ENCODE results near the gene MED27. TPM values are rescaled to one million over a fixed set of nuclear protein-coding genes. Genes with fewer than 3 reads are reported as not detected.
A peak's percentile ranks its signal among the peaks of the same experiment; 100 is the strongest.

The MED27 gene
- total RNA-seq, 1 donor from 2014 or later, result 21.3 TPM

DNA sequence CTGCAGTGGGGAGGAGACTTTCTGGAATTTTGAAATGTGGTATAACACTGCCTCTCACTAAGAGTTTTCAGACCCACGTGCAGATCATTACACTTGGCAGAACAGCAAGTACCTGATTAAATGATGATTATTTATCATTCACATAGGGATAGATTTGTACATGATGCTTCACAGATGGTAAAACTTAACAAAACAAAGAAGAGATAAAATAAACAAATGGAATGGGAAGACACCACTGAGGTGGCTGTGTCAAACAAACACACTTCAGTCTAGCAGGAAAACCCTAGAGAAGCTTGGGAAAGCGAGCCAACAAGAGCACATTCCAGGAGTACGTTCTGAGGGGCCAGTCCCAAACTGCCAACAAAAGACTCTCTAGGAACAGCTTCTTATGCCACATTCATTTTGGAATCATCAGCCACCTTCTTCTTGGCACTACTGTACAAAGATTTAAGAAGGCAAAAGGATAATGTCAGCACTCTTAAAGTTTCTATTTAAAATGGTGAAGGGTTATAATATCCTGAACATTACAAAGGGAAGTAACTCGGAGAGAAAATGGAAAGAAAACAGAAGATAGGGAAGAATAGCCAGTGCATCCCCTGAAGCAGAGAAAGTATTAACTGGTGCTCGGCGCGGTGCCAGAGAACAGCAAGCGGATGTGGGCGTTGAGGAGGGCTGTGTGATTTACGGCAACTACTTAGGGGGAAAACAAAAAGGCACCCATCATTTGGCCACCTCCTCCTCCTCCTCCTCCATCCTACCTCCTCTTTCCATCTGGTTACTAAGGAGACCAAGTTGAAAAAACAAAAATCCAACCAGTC is 1.6 kb downstream of the MED27 start:
- no peak for DNase-seq (ENCODE audit: low read depth)
- peak overlapping the region; percentile 73 for H3K4me3 ChIP-seq (ENCODE audit: low read depth, low read length)
- TF ChIP-seq, protein P1, sequence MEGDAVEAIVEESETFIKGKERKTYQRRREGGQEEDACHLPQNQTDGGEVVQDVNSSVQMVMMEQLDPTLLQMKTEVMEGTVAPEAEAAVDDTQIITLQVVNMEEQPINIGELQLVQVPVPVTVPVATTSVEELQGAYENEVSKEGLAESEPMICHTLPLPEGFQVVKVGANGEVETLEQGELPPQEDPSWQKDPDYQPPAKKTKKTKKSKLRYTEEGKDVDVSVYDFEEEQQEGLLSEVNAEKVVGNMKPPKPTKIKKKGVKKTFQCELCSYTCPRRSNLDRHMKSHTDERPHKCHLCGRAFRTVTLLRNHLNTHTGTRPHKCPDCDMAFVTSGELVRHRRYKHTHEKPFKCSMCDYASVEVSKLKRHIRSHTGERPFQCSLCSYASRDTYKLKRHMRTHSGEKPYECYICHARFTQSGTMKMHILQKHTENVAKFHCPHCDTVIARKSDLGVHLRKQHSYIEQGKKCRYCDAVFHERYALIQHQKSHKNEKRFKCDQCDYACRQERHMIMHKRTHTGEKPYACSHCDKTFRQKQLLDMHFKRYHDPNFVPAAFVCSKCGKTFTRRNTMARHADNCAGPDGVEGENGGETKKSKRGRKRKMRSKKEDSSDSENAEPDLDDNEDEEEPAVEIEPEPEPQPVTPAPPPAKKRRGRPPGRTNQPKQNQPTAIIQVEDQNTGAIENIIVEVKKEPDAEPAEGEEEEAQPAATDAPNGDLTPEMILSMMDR (conservative IDR thresholded peaks at IDR 0.05; ENCODE audit: low read depth, low read length), result no peak

DNA sequence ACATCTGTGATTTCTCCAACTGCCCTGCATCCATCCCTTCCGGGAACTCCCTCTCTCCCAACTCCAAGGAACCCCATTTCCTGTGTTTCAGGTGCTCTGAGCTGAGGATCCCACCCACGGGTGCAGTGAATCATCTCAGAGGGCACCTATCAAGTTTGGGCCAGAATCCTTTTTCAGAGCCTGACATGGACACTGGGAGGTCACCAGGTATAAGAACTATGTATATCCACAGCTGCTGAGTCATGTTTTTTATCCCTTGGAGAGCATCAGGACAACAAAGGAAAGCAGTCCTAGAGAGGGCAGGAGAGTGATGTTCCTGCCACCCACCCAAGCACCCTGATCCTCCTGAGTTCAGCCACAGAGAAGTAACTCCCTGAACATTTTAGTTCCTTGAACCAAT is 3.8 kb downstream of the MED27 start:
- no peak for DNase-seq (ENCODE audit: low read depth)
- H3K4me3 ChIP-seq (ENCODE audit: low read depth, low read length), result no peak overlapping the region
- TF ChIP-seq, protein P1 (conservative IDR thresholded peaks at IDR 0.05; ENCODE audit: low read depth, low read length), result no peak

DNA sequence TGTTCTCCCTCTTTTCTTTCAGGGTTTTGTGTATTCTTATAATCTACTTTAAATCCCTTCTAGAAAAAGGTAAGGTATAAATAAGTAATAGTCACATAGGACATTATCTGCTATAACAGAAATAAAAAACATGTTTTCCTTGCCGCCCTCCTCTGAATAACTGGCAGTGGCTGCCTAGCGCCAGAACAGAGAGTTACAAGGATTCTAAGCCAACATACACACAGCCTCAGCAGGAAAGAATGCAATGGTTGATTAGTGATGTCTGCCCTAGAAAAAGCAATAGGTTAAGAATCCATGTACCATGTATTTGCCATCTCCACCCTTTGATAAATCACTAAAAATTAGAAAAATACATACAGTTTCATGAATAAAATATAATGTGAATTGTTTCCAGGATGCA is 4.9 kb downstream of the MED27 start:
- no peak overlapping the region for H3K4me3 ChIP-seq (ENCODE audit: low read depth, low read length)
- no peak for DNase-seq (ENCODE audit: low read depth)
- TF ChIP-seq, protein P1 (conservative IDR thresholded peaks at IDR 0.05; ENCODE audit: low read depth, low read length), result no peak

DNA sequence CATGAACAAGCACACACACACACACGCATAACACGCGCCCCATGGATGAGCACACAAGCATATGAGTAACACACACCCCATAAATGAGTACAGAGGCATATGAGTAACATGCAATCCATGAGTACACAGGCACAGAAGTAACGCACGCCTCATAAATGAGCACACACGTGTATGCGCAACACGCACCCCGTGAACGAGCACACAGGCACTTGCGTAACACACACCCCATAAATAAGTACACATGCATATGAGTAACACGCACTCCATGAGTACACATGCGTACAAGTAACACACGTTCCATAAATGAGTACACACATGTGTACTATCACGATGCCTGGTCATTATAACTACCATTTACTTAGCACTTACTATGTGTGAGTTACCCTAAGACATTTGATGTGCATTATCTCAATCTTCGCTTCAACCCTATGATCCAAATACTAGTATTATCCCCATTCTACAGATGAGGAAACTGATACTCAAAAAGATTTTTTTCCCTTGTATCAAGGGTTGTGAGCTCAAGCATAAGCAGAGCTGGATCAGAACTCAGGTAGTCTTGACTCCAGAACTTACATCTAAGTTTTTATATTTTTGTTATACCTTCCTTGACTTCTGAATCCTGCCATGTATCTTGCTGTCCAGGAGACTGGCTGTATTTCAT is 7.7 kb downstream of the MED27 start:
- TF ChIP-seq, protein P1 (conservative IDR thresholded peaks at IDR 0.05; ENCODE audit: low read depth, low read length), result no peak
- no peak for DNase-seq (ENCODE audit: low read depth)
- H3K4me3 ChIP-seq (ENCODE audit: low read depth, low read length), result no peak overlapping the region

DNA sequence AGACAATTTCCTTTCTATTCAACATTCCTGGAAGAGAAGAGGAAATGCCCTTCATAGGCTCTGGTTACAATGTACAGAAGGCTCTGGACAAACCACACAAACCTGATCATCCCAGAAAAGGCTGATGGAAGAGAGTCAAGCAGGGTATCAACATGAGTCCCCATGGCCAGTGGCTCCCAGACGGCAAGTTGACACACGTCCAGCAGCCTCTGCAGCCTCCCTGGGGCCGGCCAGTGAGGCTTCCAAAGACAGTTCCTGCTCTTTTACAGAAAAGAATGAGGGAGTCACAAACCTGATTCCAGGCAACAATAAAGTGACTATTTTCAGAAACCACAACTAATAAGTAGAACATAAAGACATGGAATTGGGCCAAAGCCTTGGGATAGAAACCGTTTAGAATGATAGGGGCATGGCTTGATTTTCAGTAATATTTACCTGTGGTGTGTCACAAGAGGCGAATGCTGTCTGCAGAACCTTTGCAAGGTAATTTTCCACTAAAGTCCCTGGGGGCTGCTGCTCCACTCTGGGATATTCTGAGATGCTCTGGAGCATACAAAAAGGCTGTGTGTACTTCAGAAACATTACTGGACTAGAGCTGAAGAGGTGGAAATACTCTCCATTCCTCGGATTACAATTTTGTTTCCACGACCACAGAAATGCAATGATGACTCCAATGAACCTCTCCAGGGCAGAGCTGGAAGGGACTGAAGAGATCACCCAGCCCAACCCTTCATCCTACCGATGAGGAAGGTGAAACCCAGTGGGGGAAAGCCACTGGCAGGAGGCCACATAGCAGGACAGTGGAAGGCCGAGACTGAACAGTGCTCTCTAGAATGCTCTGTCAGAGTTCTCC is 10.4 kb downstream of the MED27 start:
- no peak overlapping the region for H3K4me3 ChIP-seq (ENCODE audit: low read depth, low read length)
- TF ChIP-seq, protein P1 (conservative IDR thresholded peaks at IDR 0.05; ENCODE audit: low read depth, low read length), result no peak
- DNase-seq (ENCODE audit: low read depth), result no peak

DNA sequence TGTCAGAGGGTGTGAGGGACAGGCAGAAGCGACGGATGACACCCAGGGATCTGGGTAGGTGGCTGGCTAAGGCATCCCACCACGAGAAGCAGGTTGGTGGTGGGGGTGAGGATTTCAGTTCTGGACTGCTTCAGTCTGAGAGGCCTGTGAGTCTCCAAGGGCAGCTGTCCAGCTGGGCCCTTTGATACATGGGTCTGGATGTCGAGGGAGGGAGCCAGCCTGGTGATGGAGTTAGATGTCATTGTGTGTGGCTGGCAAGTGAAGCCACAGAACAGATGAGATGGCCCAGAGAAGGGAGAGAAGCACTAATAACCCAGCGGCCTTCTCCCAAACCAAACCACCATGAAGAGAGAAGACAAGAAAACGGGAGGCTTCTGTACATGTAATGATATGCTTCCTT is 11.1 kb downstream of the MED27 start:
- TF ChIP-seq, protein P1 (conservative IDR thresholded peaks at IDR 0.05; ENCODE audit: low read depth, low read length), result no peak
- H3K4me3 ChIP-seq (ENCODE audit: low read depth, low read length), result no peak overlapping the region
- DNase-seq (ENCODE audit: low read depth), result no peak
